ENCODE data around the gene NKD2.

The NKD2 gene

GRCh38 chr5:1086137-1086536 lies 77.5 kb downstream of the NKD2 start:
- H3K36me3 ChIP-seq (ENCODE audit: insufficient read depth, low read length): no peaks in the 10 kb centered on the region
- no peaks in the 10 kb centered on the region for H3K27me3 ChIP-seq (ENCODE audit: insufficient read depth, low read length)
- H3K9me2 ChIP-seq (ENCODE audit: low read depth, low read length): no peaks in the 10 kb centered on the region

GRCh38 chr5:1086871-1087270 lies 78.3 kb downstream of the NKD2 start:
- Histone ChIP-seq H3K4me1 (ENCODE audit: insufficient read depth, low read length, severe bottlenecking) (no peaks in the 10 kb centered on the region), H3K4me2 (ENCODE audit: low read length) (no peak overlapping the region), H3K4me3 (ENCODE audit: low read depth, low read length, poor library complexity, severe bottlenecking) (no peak overlapping the region), H3K9me2 (ENCODE audit: low read depth, low read length) (no peaks in the 10 kb centered on the region), H3K9ac (ENCODE audit: low read length) (no peak overlapping the region), H2AFZ (ENCODE audit: low read length) (no peak overlapping the region), H3K36me3 (ENCODE audit: insufficient read depth, low read length) (no peaks in the 10 kb centered on the region), H4K20me1 (ENCODE audit: insufficient read depth, low read length) (no peaks in the 10 kb centered on the region), H3K27me3 (ENCODE audit: insufficient read depth, low read length) (no peaks in the 10 kb centered on the region), H3K79me2 (ENCODE audit: insufficient read depth, low read length) (no peaks in the 10 kb centered on the region), H3K9me3 (ENCODE audit: low read length) (no peaks in the 10 kb centered on the region), H3F3A (ENCODE audit: insufficient read depth, low read length) (no peaks in the 10 kb centered on the region), H3K27ac (ENCODE audit: low read depth, low read length, poor library complexity, severe bottlenecking) (no peak overlapping the region)
- no peak for TF ChIP-seq CTCF (IDR thresholded peaks at IDR 0.05; ENCODE audit: low read length)

More at GRCh38 chr5:1086137-1086536, 77.5 kb downstream of the NKD2 start:
- no peak overlapping the region for H3K4me3 ChIP-seq (ENCODE audit: low read depth, low read length, poor library complexity, severe bottlenecking)
- H3K4me2 ChIP-seq (ENCODE audit: low read length): no peak overlapping the region
- H3K9ac ChIP-seq (ENCODE audit: low read length): no peak overlapping the region
- no peaks in the 10 kb centered on the region for H3K79me2 ChIP-seq (ENCODE audit: insufficient read depth, low read length)
- H3K9me3 ChIP-seq (ENCODE audit: low read length): no peaks in the 10 kb centered on the region
- no peaks in the 10 kb centered on the region for H3F3A ChIP-seq (ENCODE audit: insufficient read depth, low read length)
- TF ChIP-seq CTCF (IDR thresholded peaks at IDR 0.05; ENCODE audit: low read length) (no peak), EZH2 (IDR thresholded peaks at IDR 0.05; ENCODE audit: borderline replicate concordance, low read length) (no peak)
- no peaks in the 10 kb centered on the region for H4K20me1 ChIP-seq (ENCODE audit: insufficient read depth, low read length)
- H2AFZ ChIP-seq (ENCODE audit: low read length): no peak overlapping the region
- no peak overlapping the region for H3K27ac ChIP-seq (ENCODE audit: low read depth, low read length, poor library complexity, severe bottlenecking)
- no peaks in the 10 kb centered on the region for H3K4me1 ChIP-seq (ENCODE audit: insufficient read depth, low read length, severe bottlenecking)

GRCh38 chr5:1087428-1087827 lies 78.8 kb downstream of the NKD2 start:
- Histone ChIP-seq H3K79me2 (ENCODE audit: insufficient read depth, low read length) (no peaks in the 10 kb centered on the region), H4K20me1 (ENCODE audit: insufficient read depth, low read length) (no peaks in the 10 kb centered on the region), H3K9ac (ENCODE audit: low read length) (no peak overlapping the region), H3K4me2 (ENCODE audit: low read length) (no peak overlapping the region), H3F3A (ENCODE audit: insufficient read depth, low read length) (no peaks in the 10 kb centered on the region), H3K27ac (ENCODE audit: low read depth, low read length, poor library complexity, severe bottlenecking) (no peak overlapping the region), H2AFZ (ENCODE audit: low read length) (no peak overlapping the region), H3K9me2 (ENCODE audit: low read depth, low read length) (no peaks in the 10 kb centered on the region), H3K27me3 (ENCODE audit: insufficient read depth, low read length) (0 out of 2 replicates have a peak, but pooled peaks cover 2% of the 10 kb centered on the region), H3K4me1 (ENCODE audit: insufficient read depth, low read length, severe bottlenecking) (no peaks in the 10 kb centered on the region), H3K4me3 (ENCODE audit: low read depth, low read length, poor library complexity, severe bottlenecking) (no peak overlapping the region), H3K36me3 (ENCODE audit: insufficient read depth, low read length) (no peaks in the 10 kb centered on the region), H3K9me3 (ENCODE audit: low read length) (no peaks in the 10 kb centered on the region)
- TF ChIP-seq EZH2 (IDR thresholded peaks at IDR 0.05; ENCODE audit: borderline replicate concordance, low read length): no peak
- TF ChIP-seq CTCF (IDR thresholded peaks at IDR 0.05; ENCODE audit: low read length): no peak

Data from OCI-LY1 (cell line).